Adrenal gland (tissue), 12 donors: ENCODE results near the gene AEBP1. TPM values are rescaled to one million over a fixed set of nuclear protein-coding genes. Genes with fewer than 3 reads are reported as not detected.

Experiments used
- DNase-seq, 7 donors: peaks; one replicate each; pipeline ENCODE4 v3.0.0-alpha.2; 2019 to 2020
- H3K27ac ChIP-seq, 5 donors: fragments of 200-600 bp; sonication (generic) in 4 of 5; 1 replicate in 3 of 5; 2 replicates in 2 of 5; pipeline versions ENCODE4 v1.5.1 to v1.8.0; 2016 to 2020; ENCODE audit warnings: mild to moderate bottlenecking in 1 of 5
- H3K27me3 ChIP-seq: fragments of 200-600 bp; 2 replicates; pipeline ENCODE4 v1.8.0; 2021
- H3K36me3 ChIP-seq, 2 donors: fragments of 200-600 bp; replicated peaks in 1 of 2; 1 replicate in 1 of 2; 2 replicates in 1 of 2; pipeline versions ENCODE4 v1.5.1 to v1.8.0; 2018 to 2022
- H3K4me1 ChIP-seq, 2 donors: fragments of 200-600 bp; replicated peaks in 1 of 2; 1 replicate in 1 of 2; 2 replicates in 1 of 2; pipeline versions ENCODE4 v1.5.1 to v1.8.0; 2018 to 2021
- H3K4me3 ChIP-seq, 4 donors: fragments of 200-600 bp; sonication (generic) in 3 of 4; one replicate each; pipeline ENCODE4 v1.5.1; 2016 to 2018
- H3K9me3 ChIP-seq, 3 donors: fragments of 200-600 bp; sonication (generic) in 1 of 3; replicated peaks in 1 of 3; 1 replicate in 2 of 3; 2 replicates in 1 of 3; pipeline versions ENCODE4 v1.5.1 to v1.8.0; 2016 to 2021
- POLR2A ChIP-seq, 2 donors: fragments of 450-650 bp; IDR thresholded peaks; one replicate each; pipeline ENCODE4 v1.6.1; 2017; ENCODE audit warnings: antibody characterized with exemption in 2 of 2, mild to moderate bottlenecking in 2 of 2, moderate library complexity in 1 of 2
- WGBS, 4 donors: extraction: QIAGEN DNeasy Blood & Tissue Kit in 2 of 4; methylation state at CpG; one replicate each; pipeline versions ENCODE4 v1.1.5 to v1.1.7; 2013 to 2017; 5-methylcytosine and 5-hydroxymethylcytosine counted together
- intact Hi-C, 2 donors: fragments of 100-400 bp; cut with DNase I; formaldehyde crosslinking; loops; one replicate each; pipeline versions ENCODE4 v1.14.1 to v1.15.0; 2022 to 2023
- microRNA-seq, 3 donors: library from miRNA; unstranded; fragments of <30 nt; microRNA quantifications; one replicate each; pipeline ENCODE4, GENCODE V29; 2017 to 2020
- polyA plus RNA-seq, 3 donors: library from polyadenylated mRNA; stranded (reverse); fragments of 200-250 nt in 2 of 3; fragments of 350-450 nt in 1 of 3; fragmentation: Illumina TruSeq in 1 of 3; extraction: RNeasy Lipid Tissue Mini Kit (QIAGEN cat#74804) in 1 of 3; gene quantifications; one replicate each; pipeline ENCODE4 v1.2.3, GENCODE V29; 2013 to 2014
- small RNA-seq, 2 donors: library from RNA; depleted of rRNA; stranded (forward); fragments of <200 nt; gene quantifications; one replicate each; pipeline ENCODE3, GENCODE V24; 2016
- total RNA-seq, 9 donors: library from RNA; depleted of rRNA in 4 of 9; stranded (reverse); fragments of >200 nt in 4 of 9; fragments of 120-200 nt in 1 of 9; fragmentation: NEBNext Ultra II Directional in 1 of 9; extraction: Animal tissue kit (Norgen Biotek cat#: 25700) in 1 of 9; gene quantifications; one replicate each; pipeline versions ENCODE4 v1.1.0 to v1.2.4, GENCODE V29; 2013 to 2023
- TF ChIP-seq, protein P1 (sequence below), 6 experiments: fragments of 450-650 bp in 4 of 6; fragments of 200-600 bp in 2 of 6; sonication (generic) in 1 of 6; IDR thresholded peaks; 1 replicate in 5 of 6; 2 replicates in 1 of 6; pipeline versions ENCODE4 v1.5.1 to v1.8.0; 2016 to 2021; ENCODE audit warnings: antibody characterized with exemption in 6 of 6, mild to moderate bottlenecking in 2 of 6, moderate library complexity in 1 of 6
- donor health status: healthy with polysubstance abuse.
- donor health status: Bipolar disorder and iron deficiency.
- donor health status: DM: yes; HTN: yes; CAD: no.
- donor health status: DM: no; HTN: no; CAD: no.
- donor health status: DM: no; HTN: no; CAD: no.
- donor health status: DM: yes; HTN: yes; CAD: no.

AEBP1 gene
- total and polyA plus RNA-seq, 12 donors: 5.4 to 292 (median 127) TPM

DNA sequence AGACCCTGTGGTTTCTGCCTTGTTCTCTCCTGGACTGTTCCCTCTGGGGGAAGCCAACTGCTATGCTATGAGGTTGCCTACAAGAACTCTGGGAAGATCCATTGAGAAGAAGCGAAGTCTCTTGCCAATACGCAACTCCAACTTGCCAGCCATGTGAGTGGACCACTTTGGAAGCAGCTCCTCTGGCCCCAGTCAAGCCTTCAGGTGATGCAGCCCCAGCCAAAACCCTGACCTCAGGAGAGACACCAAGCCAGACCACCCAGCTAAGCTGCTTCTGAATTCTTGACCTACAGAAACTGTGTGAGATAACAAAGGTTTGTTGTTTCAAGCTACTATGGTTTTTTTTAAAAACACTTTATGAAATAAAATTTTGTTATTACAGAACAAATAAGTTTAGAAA is 57.2 kb downstream of the AEBP1 start:
- DNase-seq: no peak
- Histone ChIP-seq H3K36me3 (no peaks in the 10 kb centered on the region), H3K4me3 (no peak overlapping the region), H3K9me3 (no peaks in the 10 kb centered on the region), H3K4me1 (no peaks in the 10 kb centered on the region), H3K27me3 (no peaks in the 10 kb centered on the region), H3K27ac (no peak overlapping the region)
- intact Hi-C loops: no loop called here
- no peak for TF ChIP-seq POLR2A (IDR thresholded peaks at IDR 0.05)
- TF ChIP-seq, protein P1, sequence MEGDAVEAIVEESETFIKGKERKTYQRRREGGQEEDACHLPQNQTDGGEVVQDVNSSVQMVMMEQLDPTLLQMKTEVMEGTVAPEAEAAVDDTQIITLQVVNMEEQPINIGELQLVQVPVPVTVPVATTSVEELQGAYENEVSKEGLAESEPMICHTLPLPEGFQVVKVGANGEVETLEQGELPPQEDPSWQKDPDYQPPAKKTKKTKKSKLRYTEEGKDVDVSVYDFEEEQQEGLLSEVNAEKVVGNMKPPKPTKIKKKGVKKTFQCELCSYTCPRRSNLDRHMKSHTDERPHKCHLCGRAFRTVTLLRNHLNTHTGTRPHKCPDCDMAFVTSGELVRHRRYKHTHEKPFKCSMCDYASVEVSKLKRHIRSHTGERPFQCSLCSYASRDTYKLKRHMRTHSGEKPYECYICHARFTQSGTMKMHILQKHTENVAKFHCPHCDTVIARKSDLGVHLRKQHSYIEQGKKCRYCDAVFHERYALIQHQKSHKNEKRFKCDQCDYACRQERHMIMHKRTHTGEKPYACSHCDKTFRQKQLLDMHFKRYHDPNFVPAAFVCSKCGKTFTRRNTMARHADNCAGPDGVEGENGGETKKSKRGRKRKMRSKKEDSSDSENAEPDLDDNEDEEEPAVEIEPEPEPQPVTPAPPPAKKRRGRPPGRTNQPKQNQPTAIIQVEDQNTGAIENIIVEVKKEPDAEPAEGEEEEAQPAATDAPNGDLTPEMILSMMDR (IDR thresholded peaks at IDR 0.05): no peak
- 92 to 100% (median 97%) methylated on average over 2 of the region's 2 CpGs for WGBS, 4 donors

DNA sequence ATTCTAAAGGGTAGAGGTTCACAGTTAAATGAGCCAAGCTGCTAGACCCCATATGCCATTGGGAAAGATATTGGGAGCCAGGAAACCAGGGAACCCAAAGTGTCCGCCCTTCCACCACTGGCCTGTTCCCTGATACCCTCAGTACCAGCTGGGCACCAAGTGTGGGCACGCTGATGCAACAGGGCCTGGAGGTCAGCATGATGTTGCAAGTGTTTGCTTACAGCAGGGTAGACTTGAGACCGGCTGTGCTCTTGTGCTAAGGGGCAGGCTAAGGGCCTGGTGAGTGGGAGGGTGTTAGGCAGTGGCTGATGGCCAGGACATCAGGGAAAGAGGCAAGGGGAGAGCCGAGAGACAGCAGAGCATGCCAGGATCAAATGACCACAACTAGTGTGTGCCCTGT is 58.0 kb downstream of the AEBP1 start:
- Histone ChIP-seq H3K27ac (no peak overlapping the region), H3K4me1 (no peaks in the 10 kb centered on the region), H3K27me3 (no peaks in the 10 kb centered on the region), H3K9me3 (no peaks in the 10 kb centered on the region), H3K4me3 (no peak overlapping the region), H3K36me3 (no peaks in the 10 kb centered on the region)
- TF ChIP-seq POLR2A (IDR thresholded peaks at IDR 0.05): no peak
- TF ChIP-seq, protein P1 (IDR thresholded peaks at IDR 0.05): no peak
- DNase-seq: no peak
- intact Hi-C loops: no loop called here
- WGBS, 4 donors: 85 to 92% (median 86%) methylated on average over 4 of the region's 4 CpGs

DNA sequence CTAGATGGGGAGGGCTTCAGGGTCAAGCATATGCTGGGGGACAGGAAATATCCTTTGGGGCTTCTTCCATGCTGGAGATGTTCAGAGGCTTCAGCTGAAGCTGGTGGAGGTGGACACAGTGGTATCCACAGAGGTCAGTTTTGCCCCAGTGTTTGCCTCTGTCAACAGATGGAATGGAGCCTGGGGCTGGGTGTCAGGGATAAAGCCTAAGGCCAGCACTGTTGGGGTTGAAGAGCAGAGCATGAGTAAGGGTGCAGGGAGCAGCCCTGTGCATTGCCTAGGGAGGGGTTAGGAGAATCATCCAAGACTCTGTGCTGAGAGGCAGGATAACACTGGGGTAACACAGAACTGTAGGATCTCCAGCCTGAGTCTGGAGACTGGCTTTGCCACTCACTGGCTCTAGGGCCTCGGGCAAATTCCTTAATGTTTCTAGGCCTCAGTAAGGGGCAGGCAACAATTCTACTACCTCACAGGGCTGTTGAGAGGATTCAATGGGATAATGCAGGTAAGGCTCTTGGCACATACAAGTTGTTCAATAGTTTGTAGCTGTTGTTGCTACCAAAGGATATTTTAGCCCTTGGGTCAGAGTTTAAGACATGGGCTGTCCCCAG is 58.7 kb downstream of the AEBP1 start:
- Histone ChIP-seq H3K27me3 (no peaks in the 10 kb centered on the region), H3K9me3 (no peaks in the 10 kb centered on the region), H3K36me3 (no peaks in the 10 kb centered on the region), H3K27ac (no peak overlapping the region), H3K4me1 (no peaks in the 10 kb centered on the region), H3K4me3 (no peak overlapping the region)
- TF ChIP-seq POLR2A (IDR thresholded peaks at IDR 0.05): no peak
- TF ChIP-seq, protein P1 (IDR thresholded peaks at IDR 0.05): no peak
- no peak for DNase-seq
- 44 to 86% (median 59%) methylated on average over 1 of the region's 1 CpG for WGBS, 4 donors
- intact Hi-C loops: no loop called here

DNA sequence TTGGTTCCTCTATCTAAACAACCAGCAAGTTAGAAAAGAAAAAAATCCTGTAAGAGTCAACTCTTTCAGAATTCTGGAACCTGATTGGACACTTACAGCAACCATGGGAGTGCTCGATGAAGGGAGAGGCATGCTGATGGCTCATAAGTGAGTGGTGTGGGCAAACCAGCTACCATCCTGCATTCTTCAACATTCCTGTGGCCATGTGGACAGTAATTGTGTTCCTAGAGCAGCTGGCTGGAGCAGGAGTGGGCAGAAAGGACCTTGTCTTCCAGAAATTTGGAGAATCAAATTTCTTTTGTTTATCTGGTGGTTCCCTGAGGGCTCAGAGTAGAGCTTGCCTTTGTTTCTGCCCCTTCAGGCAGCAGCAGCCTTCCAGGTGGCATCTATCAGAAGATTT is 59.4 kb downstream of the AEBP1 start:
- H3K4me1 ChIP-seq: no peaks in the 10 kb centered on the region
- H3K27me3 ChIP-seq: no peaks in the 10 kb centered on the region
- TF ChIP-seq, protein P1 (IDR thresholded peaks at IDR 0.05): no peak
- no peak for TF ChIP-seq POLR2A (IDR thresholded peaks at IDR 0.05)
- DNase-seq: no peak
- WGBS, 4 donors: 40 to 88% (median 57%) methylated on average over 1 of the region's 1 CpG
- intact Hi-C loops: no loop called here
- H3K36me3 ChIP-seq: no peaks in the 10 kb centered on the region
- H3K27ac ChIP-seq: no peak overlapping the region
- no peaks in the 10 kb centered on the region for H3K9me3 ChIP-seq
- H3K4me3 ChIP-seq: no peak overlapping the region

Small RNA genes within 50 kb of the gene (microRNA-seq; reads per million reads assigned to microRNA genes)
- gene MIR6838: 0.38 to 2.6 (median 0.89) reads per million in 3 donors

Small RNA genes within 50 kb of the gene (small RNA-seq; reads per million reads assigned to genes)
- 0 reads per million in 2 donors for gene RNA5SP230

Other genes starting within 250 kb of the AEBP1 start
- 100 to 1,000 TPM; 139 to 356 (median 199) TPM for gene MRPS24, start 234.8 kb upstream of the AEBP1 start, total RNA-seq
- gene MRPS24, start 234.8 kb upstream of the AEBP1 start, polyA plus RNA-seq: 100 to 1,000 TPM in 2 of 3 donors, 10 to 100 TPM in 1; 72.5 to 160 (median 135) TPM
- 100 to 1,000 TPM in 1 of 9 donors, 10 to 100 TPM in 8; 53.8 to 103 (median 68.9) TPM for gene URGCP, start 197.7 kb upstream of the AEBP1 start, total RNA-seq
- 10 to 100 TPM; 60.5 to 76.7 (median 61.9) TPM for gene URGCP, start 197.7 kb upstream of the AEBP1 start, polyA plus RNA-seq
- gene UBE2D4, start 177.9 kb upstream of the AEBP1 start, total RNA-seq: 10 to 100 TPM; 29.1 to 76.8 (median 42.0) TPM
- 10 to 100 TPM; 32.0 to 45.4 (median 33.1) TPM for gene UBE2D4, start 177.9 kb upstream of the AEBP1 start, polyA plus RNA-seq
- under 1 TPM in 2 of 9 donors, not detected in 7; 0.06 to 0.19 TPM for gene SPDYE1, start 106.4 kb upstream of the AEBP1 start, total RNA-seq
- gene SPDYE1, start 106.4 kb upstream of the AEBP1 start, polyA plus RNA-seq: not detected
- gene DBNL, start 59.6 kb upstream of the AEBP1 start, total RNA-seq: 100 to 1,000 TPM in 2 of 9 donors, 10 to 100 TPM in 7; 71.7 to 145 (median 83.1) TPM
- 10 to 100 TPM; 46.2 to 74.0 (median 66.1) TPM for gene DBNL, start 59.6 kb upstream of the AEBP1 start, polyA plus RNA-seq
- 10 to 100 TPM in 2 of 9 donors, 1 to 10 TPM in 6, under 1 TPM in 1; 0.76 to 30.1 (median 5.5) TPM for gene PGAM2, start 38.8 kb upstream of the AEBP1 start, total RNA-seq
- 10 to 100 TPM in 2 of 3 donors, 1 to 10 TPM in 1; 2.3 to 20.4 (median 15.8) TPM for gene PGAM2, start 38.8 kb upstream of the AEBP1 start, polyA plus RNA-seq
- 10 to 100 TPM in 8 of 9 donors, 1 to 10 TPM in 1; 8.6 to 51.8 (median 28.1) TPM for gene POLM, start 21.8 kb upstream of the AEBP1 start, total RNA-seq
- 10 to 100 TPM in 2 of 3 donors, 1 to 10 TPM in 1; 5.4 to 38.5 (median 21.9) TPM for gene POLM, start 21.8 kb upstream of the AEBP1 start, polyA plus RNA-seq
- gene POLD2, start 19.2 kb downstream of the AEBP1 start, total RNA-seq: 100 to 1,000 TPM in 2 of 9 donors, 10 to 100 TPM in 7; 47.5 to 127 (median 68.4) TPM
- 100 to 1,000 TPM in 1 of 3 donors, 10 to 100 TPM in 2; 89.4 to 101 (median 93.0) TPM for gene POLD2, start 19.2 kb downstream of the AEBP1 start, polyA plus RNA-seq
- gene MYL7, start 37.0 kb downstream of the AEBP1 start, total RNA-seq: under 1 TPM in 1 of 9 donors, not detected in 8; 0.17 TPM
- gene MYL7, start 37.0 kb downstream of the AEBP1 start, polyA plus RNA-seq: 1 to 10 TPM in 1 of 3 donors, under 1 TPM in 1, not detected in 1; 0.24 to 3.5 TPM
- gene GCK, start 85.1 kb downstream of the AEBP1 start, total RNA-seq: 1 to 10 TPM in 1 of 9 donors, under 1 TPM in 5, not detected in 3; 0.14 to 1.9 (median 0.34) TPM
- gene GCK, start 85.1 kb downstream of the AEBP1 start, polyA plus RNA-seq: 1 to 10 TPM in 2 of 3 donors, under 1 TPM in 1; 0.09 to 2.1 (median 1.2) TPM
- gene YKT6, start 96.6 kb downstream of the AEBP1 start, total RNA-seq: 10 to 100 TPM; 47.6 to 94.7 (median 54.0) TPM
- 10 to 100 TPM; 32.8 to 93.6 (median 35.7) TPM for gene YKT6, start 96.6 kb downstream of the AEBP1 start, polyA plus RNA-seq
- gene CAMK2B, start 221.2 kb downstream of the AEBP1 start, total RNA-seq: 1 to 10 TPM in 5 of 9 donors, under 1 TPM in 2, not detected in 2; 0.25 to 9.2 (median 2.1) TPM
- 10 to 100 TPM in 2 of 3 donors, 1 to 10 TPM in 1; 8.1 to 82.3 (median 12.1) TPM for gene CAMK2B, start 221.2 kb downstream of the AEBP1 start, polyA plus RNA-seq